ENCODE results near the gene CFDP1. TPM values are rescaled to one million over a fixed set of nuclear protein-coding genes. Genes with fewer than 3 reads are reported as not detected.

Gene CFDP1
- total RNA-seq, 1 donor from 2014 or later: 49.0 TPM

GRCh38 chr16:75341564-75342307 lies 91.6 kb downstream of the CFDP1 start:
- DNase-seq (no peak), ATAC-seq (no peak)
- Histone ChIP-seq H3K4me1 (peaks cover 14% of the 10 kb centered on the region), H3K9me3 (no peaks in the 10 kb centered on the region), H3K4me3 (no peak overlapping the region), H3K27ac (no peak overlapping the region), H3K36me3 (no peaks in the 10 kb centered on the region), H3K27me3 (no peaks in the 10 kb centered on the region)
- TF ChIP-seq CTCF (IDR thresholded peaks at IDR 0.05): no peak
- intact Hi-C loops (cut with DNase I): no loop called here

DNA sequence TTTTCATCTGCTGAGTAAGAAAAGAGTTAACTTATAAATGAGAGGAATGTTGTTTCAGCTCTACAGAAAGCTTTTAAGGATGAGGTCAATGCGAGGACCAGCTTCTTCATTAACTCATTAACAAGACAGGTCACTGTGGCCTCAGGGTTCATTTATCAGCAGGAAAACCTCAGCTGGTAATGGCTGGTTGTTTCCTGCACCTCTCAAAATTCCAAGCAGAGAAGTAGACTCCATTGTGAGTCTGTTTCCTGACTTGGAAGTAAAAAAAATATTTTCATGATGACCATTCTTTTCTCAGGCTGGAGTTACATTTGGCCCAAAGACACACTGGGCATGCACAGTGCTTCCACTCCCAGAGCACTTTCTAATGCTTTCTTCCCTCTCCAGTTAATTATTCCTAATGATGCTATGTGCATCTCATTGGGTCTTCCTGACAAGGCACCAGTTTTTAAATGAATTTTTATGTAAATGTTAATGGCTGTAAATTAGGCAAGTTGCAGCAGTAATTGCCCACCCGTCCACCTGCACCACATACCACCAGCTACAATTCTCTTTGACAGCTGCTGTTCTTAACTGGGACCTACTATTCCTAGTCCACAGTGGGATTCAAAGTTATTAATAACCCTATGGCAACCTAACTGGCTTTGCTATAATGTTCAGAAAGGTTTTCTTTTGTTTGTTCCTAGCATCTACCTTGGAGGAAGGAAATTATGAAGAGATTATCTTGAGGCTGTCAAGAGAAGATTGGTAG lies 92.4 kb downstream of the CFDP1 start:
- Histone ChIP-seq H3K4me3 (no peak overlapping the region), H3K36me3 (no peaks in the 10 kb centered on the region), H3K27ac (no peak overlapping the region), H3K9me3 (no peaks in the 10 kb centered on the region), H3K27me3 (no peaks in the 10 kb centered on the region), H3K4me1 (peaks cover 14% of the 10 kb centered on the region)
- intact Hi-C loops (cut with DNase I): no loop called here
- DNase-seq (no peak), ATAC-seq (no peak)
- no peak for TF ChIP-seq CTCF (IDR thresholded peaks at IDR 0.05)

DNA sequence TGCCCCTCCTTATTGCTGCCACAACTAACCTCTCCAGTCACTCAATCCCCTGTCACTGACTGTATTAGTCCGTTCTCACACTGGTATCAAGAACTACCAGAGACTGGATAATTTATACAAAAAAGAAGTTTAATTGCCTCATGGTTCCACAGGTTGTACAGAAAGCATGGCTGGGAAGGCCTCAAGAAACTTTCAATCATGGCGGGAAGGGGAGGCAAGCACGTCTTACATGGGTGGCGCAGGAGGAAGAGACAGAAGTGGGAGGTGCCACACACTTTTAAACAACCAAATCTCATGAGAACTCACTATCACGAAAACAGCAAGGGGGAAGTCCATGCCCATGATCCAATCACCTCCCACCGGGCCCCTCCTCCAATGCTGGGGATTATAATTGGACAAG lies 95.9 kb downstream of the CFDP1 start:
- H3K36me3 ChIP-seq: no peaks in the 10 kb centered on the region
- DNase-seq: no peak
- H3K4me1 ChIP-seq: peaks cover 18% of the 10 kb centered on the region
- no peak for ATAC-seq
- H3K9me3 ChIP-seq: no peaks in the 10 kb centered on the region
- H3K4me3 ChIP-seq: no peak overlapping the region
- no peaks in the 10 kb centered on the region for H3K27me3 ChIP-seq
- no peak overlapping the region for H3K27ac ChIP-seq
- TF ChIP-seq CTCF (IDR thresholded peaks at IDR 0.05): no peak
- intact Hi-C loops (cut with DNase I): no loop called here

- H3K27me3 ChIP-seq: no peaks in the 10 kb centered on the region
- peaks cover 9% of the 10 kb centered on the region for H3K4me1 ChIP-seq
- ATAC-seq (no peak), DNase-seq (no peak)
- H3K36me3 ChIP-seq: no peaks in the 10 kb centered on the region
- H3K9me3 ChIP-seq: no peaks in the 10 kb centered on the region
- no peak overlapping the region for H3K4me3 ChIP-seq
- TF ChIP-seq CTCF (IDR thresholded peaks at IDR 0.05): no peak
- no peak overlapping the region for H3K27ac ChIP-seq
- intact Hi-C loops (cut with DNase I): no loop called here
These were observed 96.8 kb downstream of the CFDP1 start for GRCh38 chr16:75336521-75336920.

GRCh38 chr16:75333721-75334163 lies 99.6 kb downstream of the CFDP1 start:
- TF ChIP-seq CTCF (IDR thresholded peaks at IDR 0.05): no peak
- no peak for DNase-seq
- peak; percentile 66 for ATAC-seq
- Histone ChIP-seq H3K27ac (no peak overlapping the region), H3K9me3 (no peaks in the 10 kb centered on the region), H3K4me3 (no peak overlapping the region), H3K36me3 (no peaks in the 10 kb centered on the region), H3K4me1 (peaks cover 5% of the 10 kb centered on the region), H3K27me3 (no peaks in the 10 kb centered on the region)
- intact Hi-C loops (cut with DNase I): no loop called here
